ENCODE results near the gene ALKBH1.
A peak's percentile ranks its signal among the peaks of the same experiment; 100 is the strongest.

DNA sequence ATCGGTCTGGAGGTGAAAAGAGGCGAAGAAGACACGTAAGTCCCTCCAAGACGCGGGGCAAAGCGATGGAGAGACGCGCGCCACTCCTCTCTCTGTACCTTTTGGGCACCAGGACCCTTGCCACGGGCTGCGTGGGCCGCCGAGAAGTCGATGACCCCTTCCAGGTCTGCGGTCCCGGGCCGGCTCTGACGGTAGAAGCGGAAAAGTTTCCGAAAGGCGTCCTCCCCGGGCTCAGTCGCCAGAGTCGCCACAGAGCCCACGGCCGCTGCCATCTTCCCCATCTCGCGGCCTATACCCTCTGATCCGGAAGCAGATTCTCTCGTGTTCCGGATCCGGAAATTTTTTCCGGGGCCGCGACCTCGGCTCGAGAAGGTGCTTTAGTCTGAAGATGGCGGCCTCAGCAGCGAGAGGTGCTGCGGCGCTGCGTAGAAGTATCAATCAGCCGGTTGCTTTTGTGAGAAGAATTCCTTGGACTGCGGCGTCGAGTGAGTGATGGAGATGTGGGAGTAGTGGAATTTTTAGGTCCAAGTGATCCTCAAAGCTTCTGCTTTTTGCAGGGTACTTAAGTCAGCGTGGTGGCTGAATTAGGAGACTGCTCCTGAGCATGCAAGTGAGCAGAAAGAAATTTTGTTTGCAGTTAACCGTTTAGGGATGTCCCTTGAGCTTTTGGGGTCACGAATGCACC is at the start of gene ALKBH1, which contains the start of gene SLIRP:
- TF ChIP-seq, protein P1, sequence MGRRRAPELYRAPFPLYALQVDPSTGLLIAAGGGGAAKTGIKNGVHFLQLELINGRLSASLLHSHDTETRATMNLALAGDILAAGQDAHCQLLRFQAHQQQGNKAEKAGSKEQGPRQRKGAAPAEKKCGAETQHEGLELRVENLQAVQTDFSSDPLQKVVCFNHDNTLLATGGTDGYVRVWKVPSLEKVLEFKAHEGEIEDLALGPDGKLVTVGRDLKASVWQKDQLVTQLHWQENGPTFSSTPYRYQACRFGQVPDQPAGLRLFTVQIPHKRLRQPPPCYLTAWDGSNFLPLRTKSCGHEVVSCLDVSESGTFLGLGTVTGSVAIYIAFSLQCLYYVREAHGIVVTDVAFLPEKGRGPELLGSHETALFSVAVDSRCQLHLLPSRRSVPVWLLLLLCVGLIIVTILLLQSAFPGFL (CRISPR knock-in tag; IDR thresholded peaks at IDR 0.05) = no peak
- no peak for TF ChIP-seq SALL2 (CRISPR knock-in tag; IDR thresholded peaks at IDR 0.05)
- 0 out of 2 replicates have a peak, but pooled peaks have one; percentile 43 for TF ChIP-seq FOXO1 (CRISPR knock-in tag; IDR thresholded peaks at IDR 0.05)
- TF ChIP-seq NCOR1 (IDR thresholded peaks at IDR 0.05; ENCODE audit: borderline replicate concordance, low read length) = no peak
